HepG2 (cell line): Measurements from ENCODE around the gene C16orf86. TPM values are rescaled to one million over a fixed set of nuclear protein-coding genes. Genes with fewer than 3 reads are reported as not detected.

ENCODE experiments used
- HIVEP1 ChIP-seq: sonication (generic); formaldehyde crosslinking; IDR thresholded peaks from 2 replicates; pipeline ENCODE4 v1.4.0; 2020; ENCODE audit warnings: mild to moderate bottlenecking, missing genetic modification reagents
- KLF6 ChIP-seq: IDR thresholded peaks from 2 replicates; pipeline ENCODE4 v1.8.0; 2016; ENCODE audit warnings: missing biosample characterization, missing genetic modification reagents
- MXD4 ChIP-seq: IDR thresholded peaks from 2 replicates; pipeline ENCODE4 v1.6.1; 2016; ENCODE audit warnings: mild to moderate bottlenecking, missing biosample characterization, missing genetic modification reagents
- POLR2AphosphoS5 ChIP-seq: IDR thresholded peaks from 2 replicates; pipeline ENCODE4 v1.6.1; 2012; ENCODE audit warnings: low read depth, low read length
- SAP130 ChIP-seq: IDR thresholded peaks from 2 replicates; pipeline ENCODE4 v1.6.1; 2016; ENCODE audit warnings: low read depth
- SNRNP70 ChIP-seq: fragments of 200-400 bp; formaldehyde crosslinking; IDR thresholded peaks from 2 replicates; pipeline ENCODE4 v1.6.1; 2017; ENCODE audit warnings: mild to moderate bottlenecking, low read depth, low read length, moderate library complexity
- TCF12 ChIP-seq, 2 experiments: fragments of 450-650 bp in 1 of 2; sonication (generic) in 1 of 2; formaldehyde crosslinking in 1 of 2; IDR thresholded peaks; 2 replicates each; pipeline versions ENCODE4 v1.6.1 to v1.8.0; 2017 to 2022; ENCODE audit warnings: antibody characterized with exemption in 1 of 2, mild to moderate bottlenecking in 1 of 2, missing genetic modification reagents in 1 of 2, moderate library complexity in 1 of 2
- TCF7 ChIP-seq: sonication (generic); IDR thresholded peaks from 2 replicates; pipeline ENCODE4 v1.6.1; 2016; ENCODE audit warnings: antibody characterized with exemption, low read depth
- THRA ChIP-seq: sonication (generic); formaldehyde crosslinking; IDR thresholded peaks from 2 replicates; pipeline ENCODE4 v1.4.0; 2020; ENCODE audit warnings: missing genetic modification reagents, borderline replicate concordance
- THYN1 ChIP-seq: sonication (generic); formaldehyde crosslinking; IDR thresholded peaks from 2 replicates; pipeline ENCODE4 v1.8.1; 2023; ENCODE audit warnings: low read depth, mild to moderate bottlenecking, moderate library complexity, missing genetic modification reagents, borderline replicate concordance
- ZBTB7B ChIP-seq: sonication (generic); formaldehyde crosslinking; IDR thresholded peaks from 2 replicates; pipeline ENCODE4 v1.4.0; 2020; ENCODE audit warnings: missing genetic modification reagents
- ZNF264 ChIP-seq: sonication (generic); formaldehyde crosslinking; IDR thresholded peaks from 2 replicates; pipeline ENCODE4 v1.4.0; 2020; ENCODE audit warnings: missing genetic modification reagents
- ZNF34 ChIP-seq: sonication (generic); formaldehyde crosslinking; IDR thresholded peaks from 2 replicates; pipeline ENCODE4 v1.4.0; 2020; ENCODE audit warnings: mild to moderate bottlenecking, missing genetic modification reagents, borderline replicate concordance
- ZNF552 ChIP-seq: sonication (generic); formaldehyde crosslinking; IDR thresholded peaks from 2 replicates; pipeline ENCODE4 v1.9.0; 2022; ENCODE audit warnings: missing genetic modification reagents, mild to moderate bottlenecking, borderline replicate concordance
- ZNF687 ChIP-seq: sonication (generic); formaldehyde crosslinking; IDR thresholded peaks from 2 replicates; pipeline ENCODE4 v1.5.1; 2020; ENCODE audit warnings: mild to moderate bottlenecking, missing genetic modification reagents, moderate library complexity
- ZNF772 ChIP-seq: sonication (generic); formaldehyde crosslinking; IDR thresholded peaks from 2 replicates; pipeline ENCODE4 v1.5.0; 2020; ENCODE audit warnings: mild to moderate bottlenecking, missing genetic modification reagents
- polyA plus RNA-seq, 8 experiments: library from polyadenylated mRNA; depleted of rRNA in 3 of 8; stranded (reverse) in 7 of 8; unstranded in 1 of 8; fragments of >200 nt; fragmentation: Illumina TruSeq in 4 of 8; extraction: Trizol in 4 of 8; gene quantifications; 2 replicates each; pipeline versions ENCODE4 v1.2.1 to v1.2.3, GENCODE V29; 2011 to 2016; ENCODE audit warnings: low read depth in 4 of 8, missing spikeins in 1 of 8, mixed read lengths in 1 of 8; ENCODE audit not compliant: insufficient read depth in 1 of 8
- total RNA-seq, 5 experiments: library from RNA; depleted of rRNA; stranded (reverse); fragments of >200 nt; fragmentation: Illumina TruSeq; extraction: Trizol; gene quantifications; 2 replicates each; pipeline ENCODE4 v1.2.3, GENCODE V29; 2016; ENCODE audit warnings: low read depth in 1 of 5
- TF ChIP-seq, protein P1 (sequence below): sonication (generic); formaldehyde crosslinking; IDR thresholded peaks from 2 replicates; pipeline ENCODE4 v1.8.0; 2022; ENCODE audit warnings: missing genetic modification reagents, mild to moderate bottlenecking, moderate library complexity, borderline replicate concordance
- TF ChIP-seq, protein P2 (sequence below): IDR thresholded peaks from 2 replicates; pipeline ENCODE4 v1.6.1; 2016; ENCODE audit warnings: missing compliant biosample characterization, missing genetic modification reagents, borderline replicate concordance
- TF ChIP-seq, protein P3 (sequence below): sonication (generic); formaldehyde crosslinking; IDR thresholded peaks from 2 replicates; pipeline ENCODE4 v1.4.0; 2020; ENCODE audit warnings: missing genetic modification reagents

Gene C16orf86
- total and polyA plus RNA-seq, 2 of the 13 experiments (the other 11 are each of a cell fraction or from before 2014, with no cell fraction given): 1.5 to 3.1 TPM

DNA sequence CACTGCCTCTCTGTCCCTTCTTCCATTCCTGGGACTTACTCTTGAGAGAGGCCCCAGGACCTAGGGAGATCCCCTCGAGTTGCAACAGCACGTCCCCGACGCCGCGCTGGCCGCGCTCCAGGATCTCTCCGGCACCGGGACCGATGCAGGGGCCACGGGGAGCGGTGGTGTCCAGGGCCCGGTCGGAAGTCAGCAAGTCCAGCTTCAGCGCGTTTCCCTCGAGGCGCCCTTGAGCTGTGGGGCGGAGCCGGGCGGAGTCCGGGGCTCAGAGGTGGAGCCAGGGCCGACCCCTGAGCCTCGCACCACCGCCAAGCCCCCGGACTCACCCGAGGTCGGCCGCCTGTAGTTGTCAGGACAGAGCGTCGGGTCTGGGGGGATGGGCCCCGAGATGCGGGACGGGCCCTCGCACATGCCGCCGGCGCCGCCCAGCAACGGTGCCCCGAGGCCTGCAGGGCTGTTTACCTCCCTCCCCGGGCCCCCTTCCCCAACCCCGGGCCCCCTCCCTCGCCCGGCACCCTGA is 522 bp upstream of the C16orf86 start (continued):
- TF ChIP-seq ZNF687 (CRISPR knock-in tag) (peak; percentile 85), THRA (CRISPR knock-in tag) (0 out of 2 replicates have a peak, but pooled peaks have one; percentile 16), SNRNP70 (no peak), ZBTB7B (CRISPR knock-in tag) (peak; percentile 61; the same call in 1 of the 2 replicates), MXD4 (CRISPR knock-in tag) (peak; percentile 51; the same call in 1 of the 2 replicates), SAP130 (CRISPR knock-in tag) (peak; percentile 48), ZNF34 (CRISPR knock-in tag) (no peak), ZNF264 (CRISPR knock-in tag) (peak; percentile 29), KLF6 (CRISPR knock-in tag) (no peak; the same call in 1 of the 2 replicates), POLR2AphosphoS5 (peak; percentile 28), HIVEP1 (CRISPR knock-in tag) (peak; percentile 91), THYN1 (CRISPR knock-in tag) (no peak), TCF12 (IDR thresholded peaks at IDR 0.05) (no peak), TCF12 (CRISPR knock-in tag; IDR thresholded peaks at IDR 0.05) (peak; percentile 73), ZNF552 (CRISPR knock-in tag) (peak; percentile 41), ZNF772 (CRISPR knock-in tag) (no peak; the same call in 1 of the 2 replicates), TCF7 (no peak)
- TF ChIP-seq, protein P1, sequence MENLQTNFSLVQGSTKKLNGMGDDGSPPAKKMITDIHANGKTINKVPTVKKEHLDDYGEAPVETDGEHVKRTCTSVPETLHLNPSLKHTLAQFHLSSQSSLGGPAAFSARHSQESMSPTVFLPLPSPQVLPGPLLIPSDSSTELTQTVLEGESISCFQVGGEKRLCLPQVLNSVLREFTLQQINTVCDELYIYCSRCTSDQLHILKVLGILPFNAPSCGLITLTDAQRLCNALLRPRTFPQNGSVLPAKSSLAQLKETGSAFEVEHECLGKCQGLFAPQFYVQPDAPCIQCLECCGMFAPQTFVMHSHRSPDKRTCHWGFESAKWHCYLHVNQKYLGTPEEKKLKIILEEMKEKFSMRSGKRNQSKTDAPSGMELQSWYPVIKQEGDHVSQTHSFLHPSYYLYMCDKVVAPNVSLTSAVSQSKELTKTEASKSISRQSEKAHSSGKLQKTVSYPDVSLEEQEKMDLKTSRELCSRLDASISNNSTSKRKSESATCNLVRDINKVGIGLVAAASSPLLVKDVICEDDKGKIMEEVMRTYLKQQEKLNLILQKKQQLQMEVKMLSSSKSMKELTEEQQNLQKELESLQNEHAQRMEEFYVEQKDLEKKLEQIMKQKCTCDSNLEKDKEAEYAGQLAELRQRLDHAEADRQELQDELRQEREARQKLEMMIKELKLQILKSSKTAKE: 0 out of 2 replicates have a peak, but pooled peaks have one; percentile 8
- TF ChIP-seq, protein P2, sequence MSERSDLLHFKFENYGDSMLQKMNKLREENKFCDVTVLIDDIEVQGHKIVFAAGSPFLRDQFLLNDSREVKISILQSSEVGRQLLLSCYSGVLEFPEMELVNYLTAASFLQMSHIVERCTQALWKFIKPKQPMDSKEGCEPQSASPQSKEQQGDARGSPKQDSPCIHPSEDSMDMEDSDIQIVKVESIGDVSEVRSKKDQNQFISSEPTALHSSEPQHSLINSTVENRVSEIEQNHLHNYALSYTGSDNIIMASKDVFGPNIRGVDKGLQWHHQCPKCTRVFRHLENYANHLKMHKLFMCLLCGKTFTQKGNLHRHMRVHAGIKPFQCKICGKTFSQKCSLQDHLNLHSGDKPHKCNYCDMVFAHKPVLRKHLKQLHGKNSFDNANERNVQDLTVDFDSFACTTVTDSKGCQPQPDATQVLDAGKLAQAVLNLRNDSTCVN (CRISPR knock-in tag): peak; percentile 55; the same call in 1 of the 2 replicates
- TF ChIP-seq, protein P3, sequence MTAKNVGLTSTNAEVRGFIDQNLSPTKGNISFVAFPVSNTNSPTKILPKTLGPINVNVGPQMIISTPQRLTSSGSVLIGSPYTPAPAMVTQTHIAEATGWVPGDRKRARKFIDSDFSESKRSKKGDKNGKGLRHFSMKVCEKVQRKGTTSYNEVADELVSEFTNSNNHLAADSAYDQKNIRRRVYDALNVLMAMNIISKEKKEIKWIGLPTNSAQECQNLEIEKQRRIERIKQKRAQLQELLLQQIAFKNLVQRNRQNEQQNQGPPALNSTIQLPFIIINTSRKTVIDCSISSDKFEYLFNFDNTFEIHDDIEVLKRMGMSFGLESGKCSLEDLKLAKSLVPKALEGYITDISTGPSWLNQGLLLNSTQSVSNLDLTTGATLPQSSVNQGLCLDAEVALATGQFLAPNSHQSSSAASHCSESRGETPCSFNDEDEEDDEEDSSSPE (CRISPR knock-in tag): no peak; the same call in 1 of the 2 replicates
